Left lung (tissue), 10 donors: Measurements from ENCODE around the gene RANBP3L. TPM values are rescaled to one million over a fixed set of nuclear protein-coding genes. Genes with fewer than 3 reads are reported as not detected.

ENCODE experiments used
- ATAC-seq: fragments of 200-7000 bp; cut with Tn5 transposase; one replicate; pipeline ENCODE4 v1.9.1; 2020; ENCODE audit warnings: moderate library complexity
- DNase-seq, 4 donors: peaks; one replicate each; pipeline ENCODE4 v3.0.0-alpha.2; 2013 to 2020
- H3K27ac ChIP-seq, 2 donors: fragments of 200-600 bp; sonication (generic) in 1 of 2; one replicate each; pipeline versions ENCODE4 v1.5.0 to v1.8.0; 2020 to 2021
- H3K27me3 ChIP-seq, 2 donors: fragments of 200-600 bp; sonication (generic) in 1 of 2; one replicate each; pipeline versions ENCODE4 v1.5.0 to v1.8.0; 2020 to 2021
- H3K36me3 ChIP-seq, 2 donors: fragments of 200-600 bp; sonication (generic) in 1 of 2; one replicate each; pipeline versions ENCODE4 v1.5.0 to v1.8.0; 2020 to 2021
- H3K4me1 ChIP-seq, 2 donors: fragments of 200-600 bp; one replicate each; pipeline ENCODE4 v1.8.0; 2021
- H3K4me3 ChIP-seq, 2 donors: fragments of 200-600 bp; sonication (generic) in 1 of 2; one replicate each; pipeline versions ENCODE4 v1.5.0 to v1.8.0; 2020 to 2021; ENCODE audit warnings: mild to moderate bottlenecking in 1 of 2
- H3K9me3 ChIP-seq, 2 donors: fragments of 200-600 bp; sonication (generic) in 1 of 2; one replicate each; pipeline versions ENCODE4 v1.5.0 to v1.8.0; 2020 to 2021
- CTCF ChIP-seq, 2 donors: fragments of 200-600 bp; sonication (generic) in 1 of 2; IDR thresholded peaks; one replicate each; pipeline versions ENCODE4 v1.5.0 to v1.8.0; 2021; ENCODE audit warnings: antibody characterized with exemption in 2 of 2
- intact Hi-C, 2 donors: fragments of 100-400 bp; cut with DNase I; formaldehyde crosslinking; loops; one replicate each; pipeline versions ENCODE4 v1.11.2 to v1.14.2; 2022
- polyA plus RNA-seq, 6 donors: library from polyadenylated mRNA; unstranded; fragments of 120-200 nt; gene quantifications; one replicate each; pipeline ENCODE4 v1.2.1, GENCODE V29; 2013; ENCODE audit not compliant: insufficient read length in 6 of 6
- total RNA-seq, 2 donors: library from RNA; stranded (reverse); fragmentation: NEBNext Ultra II Directional; extraction: Animal tissue kit (Norgen Biotek cat#: 25700); gene quantifications; one replicate each; pipeline ENCODE4 v1.2.1, GENCODE V29; 2021
- donor health status: DM: no; HTN: yes; CAD: no.
- donor health status: DM: no; HTN: no; CAD: no.

The RANBP3L gene
- total and polyA plus RNA-seq, 8 donors: 1.1 to 7.1 (median 2.2) TPM

- Histone ChIP-seq H3K9me3 (no peaks in the 10 kb centered on the region), H3K27ac (no peak overlapping the region), H3K4me3 (no peak overlapping the region), H3K27me3 (no peaks in the 10 kb centered on the region), H3K36me3 (no peaks in the 10 kb centered on the region), H3K4me1 (peaks cover 0 to 4% of the 10 kb centered on the region in 2 donors)
- ATAC-seq: no peak
- intact Hi-C loops: no loop called here
- DNase-seq: no peak
- no peak for TF ChIP-seq CTCF (IDR thresholded peaks at IDR 0.05)
Measured at GRCh38 chr5:36269478-36269877, 32.2 kb downstream of the RANBP3L start.

GRCh38 chr5:36267905-36268304 lies 33.8 kb downstream of the RANBP3L start:
- H3K9me3 ChIP-seq: no peaks in the 10 kb centered on the region
- intact Hi-C loops: no loop called here
- no peak overlapping the region for H3K4me3 ChIP-seq
- ATAC-seq: no peak
- H3K27me3 ChIP-seq: no peaks in the 10 kb centered on the region
- no peak for TF ChIP-seq CTCF (IDR thresholded peaks at IDR 0.05)
- H3K4me1 ChIP-seq: no peaks in the 10 kb centered on the region
- H3K36me3 ChIP-seq: no peaks in the 10 kb centered on the region
- DNase-seq: no peak
- no peak overlapping the region for H3K27ac ChIP-seq

- Histone ChIP-seq H3K27ac (no peak overlapping the region), H3K9me3 (no peaks in the 10 kb centered on the region), H3K4me1 (no peaks in the 10 kb centered on the region), H3K36me3 (no peaks in the 10 kb centered on the region), H3K4me3 (no peak overlapping the region), H3K27me3 (no peaks in the 10 kb centered on the region)
- ATAC-seq: no peak
- no peak for TF ChIP-seq CTCF (IDR thresholded peaks at IDR 0.05)
- DNase-seq: no peak
- intact Hi-C loops: loop anchor here in 1 of 2 donors (5.0 kb wide), 1 partner anchor 38 kb away; the partner anchor contains the start of gene RANBP3L
Measured at GRCh38 chr5:36264202-36264760, 37.4 kb downstream of the RANBP3L start.

GRCh38 chr5:36261186-36261585 lies 40.5 kb downstream of the RANBP3L start:
- Histone ChIP-seq H3K4me1 (no peaks in the 10 kb centered on the region), H3K36me3 (no peaks in the 10 kb centered on the region), H3K9me3 (no peaks in the 10 kb centered on the region), H3K27ac (no peak overlapping the region), H3K4me3 (no peak overlapping the region), H3K27me3 (no peaks in the 10 kb centered on the region)
- ATAC-seq (no peak), DNase-seq (no peak)
- no peak for TF ChIP-seq CTCF (IDR thresholded peaks at IDR 0.05)
- intact Hi-C loops: loop anchor here in 1 of 2 donors (5.0 kb wide), 1 partner anchor 41 kb away; the partner anchor contains the start of gene RANBP3L

- no peaks in the 10 kb centered on the region for H3K36me3 ChIP-seq
- peak overlapping the region in 1 of 2 donors; percentile 4 for H3K27ac ChIP-seq
- no peaks in the 10 kb centered on the region for H3K27me3 ChIP-seq
- ATAC-seq: no peak
- H3K4me3 ChIP-seq: no peak overlapping the region
- intact Hi-C loops: no loop called here
- no peaks in the 10 kb centered on the region for H3K4me1 ChIP-seq
- H3K9me3 ChIP-seq: no peaks in the 10 kb centered on the region
- TF ChIP-seq CTCF (IDR thresholded peaks at IDR 0.05): no peak
- no peak for DNase-seq
Measured at GRCh38 chr5:36253575-36253974, 48.1 kb downstream of the RANBP3L start.
